Measurements from ENCODE around the gene MAPK7. TPM values are rescaled to one million over a fixed set of nuclear protein-coding genes. Genes with fewer than 3 reads are reported as not detected.

Gene MAPK7
- total RNA-seq, 1 experiment from 2014 or later: 20.8 TPM

GRCh38 chr17:19415311-19415710 is 37.0 kb downstream of the MAPK7 start:
- ChIA-PET POLR2A (no interaction called here), CTCF (no interaction called here)
- intact Hi-C loops (cut with micrococcal nuclease; ENCODE audit: unreplicated experiment): no loop called here
- no peak for TF ChIP-seq CTCF (IDR thresholded peaks at IDR 0.05; ENCODE audit: insufficient read depth in 1 of 2, low read depth in 1 of 2, low read length in 1 of 2, severe bottlenecking in 1 of 2, unreplicated experiment in 1 of 2)
- no TSS peak for BruUV-seq (replicated peaks)
- Histone ChIP-seq H3K36me3 (ENCODE audit: control insufficient read depth, insufficient read depth, low read length) (no peaks in the 10 kb centered on the region), H3K27me3 (replicated peaks; ENCODE audit: control insufficient read depth, insufficient read depth, low read length) (no peaks in the 10 kb centered on the region; the same call in 1 of the 2 replicates), H3K4me3 (ENCODE audit: low read depth, low read length) (no peak overlapping the region), H3K4me1 (no peaks in the 10 kb centered on the region), H3K9me3 (no peaks in the 10 kb centered on the region)
- H3K36me3 Mint-ChIP-seq (ENCODE audit: insufficient read depth, unreplicated experiment): no peaks in the 10 kb centered on the region
- DNase-seq: no peak
- no peaks in the 10 kb centered on the region for H3K9me3 Mint-ChIP-seq (ENCODE audit: unreplicated experiment)
- H3K4me1 Mint-ChIP-seq (ENCODE audit: low read depth, unreplicated experiment): peaks cover 2% of the 10 kb centered on the region
- H3K27me3 Mint-ChIP-seq (ENCODE audit: insufficient read depth, unreplicated experiment): peaks cover 2% of the 10 kb centered on the region
- no peak overlapping the region for H3K4me3 Mint-ChIP-seq (ENCODE audit: unreplicated experiment)
- H3K27ac Mint-ChIP-seq (ENCODE audit: unreplicated experiment): no peak overlapping the region

- H3K4me1 Mint-ChIP-seq (ENCODE audit: low read depth, unreplicated experiment): no peaks in the 10 kb centered on the region
- no peak for TF ChIP-seq CTCF (IDR thresholded peaks at IDR 0.05; ENCODE audit: insufficient read depth in 1 of 2, low read depth in 1 of 2, low read length in 1 of 2, severe bottlenecking in 1 of 2, unreplicated experiment in 1 of 2)
- no peak overlapping the region for H3K4me3 Mint-ChIP-seq (ENCODE audit: unreplicated experiment)
- Histone ChIP-seq H3K4me1 (no peaks in the 10 kb centered on the region), H3K27me3 (replicated peaks; ENCODE audit: control insufficient read depth, insufficient read depth, low read length) (no peaks in the 10 kb centered on the region; the same call in 1 of the 2 replicates), H3K4me3 (ENCODE audit: low read depth, low read length) (no peak overlapping the region), H3K36me3 (ENCODE audit: control insufficient read depth, insufficient read depth, low read length) (no peaks in the 10 kb centered on the region), H3K9me3 (no peaks in the 10 kb centered on the region)
- DNase-seq: no peak
- H3K36me3 Mint-ChIP-seq (ENCODE audit: insufficient read depth, unreplicated experiment): no peaks in the 10 kb centered on the region
- no TSS peak for BruUV-seq (replicated peaks)
- no peaks in the 10 kb centered on the region for H3K9me3 Mint-ChIP-seq (ENCODE audit: unreplicated experiment)
- H3K27me3 Mint-ChIP-seq (ENCODE audit: insufficient read depth, unreplicated experiment): peaks cover 2% of the 10 kb centered on the region
- intact Hi-C loops (cut with micrococcal nuclease; ENCODE audit: unreplicated experiment): no loop called here
- ChIA-PET POLR2A (no interaction called here), CTCF (interaction anchor here (1.4 kb wide), 1 partner anchor 54 kb away, joined by 3 read pairs; the partner anchor contains the start of gene B9D1)
- H3K27ac Mint-ChIP-seq (ENCODE audit: unreplicated experiment): no peak overlapping the region
Measured at GRCh38 chr17:19415806-19416775, 37.8 kb downstream of the MAPK7 start.

GRCh38 chr17:19417611-19418010 is 39.3 kb downstream of the MAPK7 start:
- ChIA-PET CTCF (no interaction called here), POLR2A (no interaction called here)
- Mint-ChIP-seq H3K9me3 (ENCODE audit: unreplicated experiment) (no peaks in the 10 kb centered on the region), H3K27ac (ENCODE audit: unreplicated experiment) (no peak overlapping the region), H3K4me1 (ENCODE audit: low read depth, unreplicated experiment) (no peaks in the 10 kb centered on the region), H3K27me3 (ENCODE audit: insufficient read depth, unreplicated experiment) (peaks cover 2% of the 10 kb centered on the region), H3K4me3 (ENCODE audit: unreplicated experiment) (no peak overlapping the region), H3K36me3 (ENCODE audit: insufficient read depth, unreplicated experiment) (no peaks in the 10 kb centered on the region)
- Histone ChIP-seq H3K9me3 (no peaks in the 10 kb centered on the region), H3K4me1 (no peaks in the 10 kb centered on the region), H3K27me3 (replicated peaks; ENCODE audit: control insufficient read depth, insufficient read depth, low read length) (no peaks in the 10 kb centered on the region; the same call in 1 of the 2 replicates), H3K4me3 (ENCODE audit: low read depth, low read length) (no peak overlapping the region), H3K36me3 (ENCODE audit: control insufficient read depth, insufficient read depth, low read length) (no peaks in the 10 kb centered on the region)
- no peak for TF ChIP-seq CTCF (IDR thresholded peaks at IDR 0.05; ENCODE audit: insufficient read depth in 1 of 2, low read depth in 1 of 2, low read length in 1 of 2, severe bottlenecking in 1 of 2, unreplicated experiment in 1 of 2)
- no peak for DNase-seq
- intact Hi-C loops (cut with micrococcal nuclease; ENCODE audit: unreplicated experiment): no loop called here
- BruUV-seq (replicated peaks): no TSS peak
